ENCODE measurements around the gene NUAK2.

The NUAK2 gene

GRCh38 chr1:205296154-205296553 lies 25.4 kb downstream of the NUAK2 start:
- no peaks in the 10 kb centered on the region for H3K27me3 ChIP-seq (replicated peaks)
- H3K27ac ChIP-seq = no peak overlapping the region
- no peaks in the 10 kb centered on the region for H3K36me3 ChIP-seq (replicated peaks)
- in situ Hi-C loops (cut with HindIII; ENCODE audit: low pct_ligation_motif_present, low sequenced_read_pairs) = no loop called here
- no peak for TF ChIP-seq CTCF (IDR thresholded peaks at IDR 0.05; ENCODE audit: low read depth, low read length, missing control alignments)
- no peak for DNase-seq
- no peak overlapping the region for H3K4me3 ChIP-seq (ENCODE audit: low read depth, low read length)

- DNase-seq = no peak
- Histone ChIP-seq H3K27me3 (replicated peaks) (no peaks in the 10 kb centered on the region), H3K36me3 (replicated peaks) (no peaks in the 10 kb centered on the region), H3K4me3 (ENCODE audit: low read depth, low read length) (no peak overlapping the region), H3K27ac (peak overlapping the region; percentile 58)
- TF ChIP-seq CTCF (IDR thresholded peaks at IDR 0.05; ENCODE audit: low read depth, low read length, missing control alignments) = no peak
- in situ Hi-C loops (cut with HindIII; ENCODE audit: low pct_ligation_motif_present, low sequenced_read_pairs) = no loop called here
Observed at GRCh38 chr1:205294934-205295333, 26.6 kb downstream of the NUAK2 start.

GRCh38 chr1:205294175-205294917 lies 27.2 kb downstream of the NUAK2 start:
- DNase-seq = peak; percentile 80
- Histone ChIP-seq H3K27me3 (replicated peaks) (no peaks in the 10 kb centered on the region), H3K4me3 (ENCODE audit: low read depth, low read length) (no peak overlapping the region), H3K36me3 (replicated peaks) (no peaks in the 10 kb centered on the region), H3K27ac (peak overlapping the region; percentile 58)
- in situ Hi-C loops (cut with HindIII; ENCODE audit: low pct_ligation_motif_present, low sequenced_read_pairs) = no loop called here
- no peak for TF ChIP-seq CTCF (IDR thresholded peaks at IDR 0.05; ENCODE audit: low read depth, low read length, missing control alignments)

- DNase-seq = no peak
- no peak overlapping the region for H3K4me3 ChIP-seq (ENCODE audit: low read depth, low read length)
- peak overlapping the region; percentile 58 for H3K27ac ChIP-seq
- H3K27me3 ChIP-seq (replicated peaks) = no peaks in the 10 kb centered on the region
- no peaks in the 10 kb centered on the region for H3K36me3 ChIP-seq (replicated peaks)
- in situ Hi-C loops (cut with HindIII; ENCODE audit: low pct_ligation_motif_present, low sequenced_read_pairs) = no loop called here
- TF ChIP-seq CTCF (IDR thresholded peaks at IDR 0.05; ENCODE audit: low read depth, low read length, missing control alignments) = no peak
Observed at GRCh38 chr1:205293350-205294074, 28.0 kb downstream of the NUAK2 start.

GRCh38 chr1:205291596-205291995 lies 29.9 kb downstream of the NUAK2 start:
- Histone ChIP-seq H3K36me3 (replicated peaks) (no peaks in the 10 kb centered on the region), H3K4me3 (ENCODE audit: low read depth, low read length) (no peak overlapping the region), H3K27ac (no peak overlapping the region), H3K27me3 (replicated peaks) (no peaks in the 10 kb centered on the region)
- no peak for DNase-seq
- in situ Hi-C loops (cut with HindIII; ENCODE audit: low pct_ligation_motif_present, low sequenced_read_pairs) = no loop called here
- TF ChIP-seq CTCF (IDR thresholded peaks at IDR 0.05; ENCODE audit: low read depth, low read length, missing control alignments) = no peak

All from brain microvascular endothelial cell (primary cell).